Endothelial cell of umbilical vein (primary cell): Measurements from ENCODE around the gene ANO4. TPM values are rescaled to one million over a fixed set of nuclear protein-coding genes. Genes with fewer than 3 reads are reported as not detected.

Source experiments
- BruUV-seq: library from RNA; stranded (reverse); fragments of 400-500 nt; replicated peaks from 2 replicates; lab custom pipeline; 2021; lab: Mats Ljungman, UMichigan
- CTCF ChIA-PET: fragments of 300-600, 350-600 bp; sonication (Branson Sonifier 250); formaldehyde crosslinking; loops from one replicate; lab custom pipeline; 2021; ENCODE audit warnings: antibody characterized with exemption, inconsistent platforms; lab: Charles Lee
- POLR2A ChIA-PET: fragments of 300-600, 350-600 bp; sonication (Branson Sonifier 250); formaldehyde crosslinking; loops from one replicate; lab custom pipeline; 2021; ENCODE audit warnings: antibody characterized with exemption, inconsistent platforms; lab: Charles Lee
- DNase-seq: peaks from one replicate; pipeline ENCODE4 v3.0.0-alpha.2; 2011; ENCODE audit warnings: low read depth, low spot score
- FAIRE-seq: peaks from 2 replicates; lab custom pipeline; 2011; peaks lifted over from hg19 to GRCh38; lab: Jason Lieb, UNC
- H2AFZ ChIP-seq: 2 replicates; pipeline ENCODE4 v1.6.0; 2012; ENCODE audit warnings: low read depth, low read length, control low read depth, inconsistent platforms
- H3K27ac ChIP-seq: 2 replicates; pipeline ENCODE4 v1.5.1; 2011; ENCODE audit warnings: low read depth, mild to moderate bottlenecking, control low read depth, low read length, moderate library complexity; ENCODE audit not compliant: insufficient read depth
- H3K27me3 ChIP-seq, 2 experiments: 2 replicates each; pipeline versions ENCODE4 v1.6.0 to v1.6.1; 2011; ENCODE audit warnings: low read length in 2 of 2, mixed read lengths in 1 of 2; ENCODE audit not compliant: control insufficient read depth in 2 of 2, insufficient read depth in 2 of 2
- H3K36me3 ChIP-seq, 2 experiments: 2 replicates in 1 of 2; 3 replicates in 1 of 2; pipeline ENCODE4 v1.5.1; 2011; ENCODE audit warnings: low read length in 2 of 2, mild to moderate bottlenecking in 1 of 2, moderate library complexity in 1 of 2; ENCODE audit not compliant: control insufficient read depth in 2 of 2, insufficient read depth in 2 of 2; ENCODE audit errors: extremely low read depth in 1 of 2
- H3K4me1 ChIP-seq: 3 replicates; pipeline ENCODE4 v1.5.1; 2011; ENCODE audit warnings: mild to moderate bottlenecking, low read length; ENCODE audit not compliant: control insufficient read depth, insufficient read depth; ENCODE audit errors: extremely low read depth
- H3K4me2 ChIP-seq: 2 replicates; pipeline ENCODE4 v1.6.1; 2011; ENCODE audit warnings: low read length, control low read depth, mixed read lengths; ENCODE audit not compliant: insufficient read depth
- H3K4me3 ChIP-seq, 3 experiments: fragments of 200-600 bp in 1 of 3; sonication (generic), shearing (Covaris generic) in 1 of 3; replicated peaks in 1 of 3; 2 replicates each; pipeline ENCODE4 v1.5.1; 2011 to 2016; ENCODE audit warnings: control low read depth in 3 of 3, low read length in 3 of 3, mild to moderate bottlenecking in 2 of 3, inconsistent platforms in 1 of 3, low read depth in 1 of 3, moderate library complexity in 1 of 3; ENCODE audit not compliant: insufficient read depth in 1 of 3
- H3K79me2 ChIP-seq: 2 replicates; pipeline ENCODE4 v1.6.0; 2012; ENCODE audit warnings: low read length, inconsistent platforms; ENCODE audit not compliant: control insufficient read depth, insufficient read depth
- H3K9ac ChIP-seq: replicated peaks from 2 replicates; pipeline ENCODE3; 2011; ENCODE audit warnings: low read length, control low read depth; ENCODE audit not compliant: insufficient read depth; ENCODE audit errors: extremely low read depth
- H3K9me1 ChIP-seq: replicated peaks from 3 replicates; pipeline ENCODE4 v1.6.0; 2011; ENCODE audit warnings: mild to moderate bottlenecking, low read length; ENCODE audit not compliant: control insufficient read depth, insufficient read depth; ENCODE audit errors: extremely low read depth
- H3K9me3 ChIP-seq: replicated peaks from 2 replicates; pipeline ENCODE4 v1.5.1; 2012; ENCODE audit warnings: low read length, inconsistent platforms; ENCODE audit not compliant: control insufficient read depth, insufficient read depth
- H4K20me1 ChIP-seq: replicated peaks from 2 replicates; pipeline ENCODE3; 2011; ENCODE audit warnings: mild to moderate bottlenecking, low read length; ENCODE audit not compliant: control insufficient read depth, insufficient read depth; ENCODE audit errors: extremely low read depth
- CTCF ChIP-seq, 2 donors: IDR thresholded peaks; 1 replicate in 1 of 2; 2 replicates in 1 of 2; pipeline ENCODE4 v1.5.1; 2011; ENCODE audit warnings: low read length in 2 of 2, mild to moderate bottlenecking in 2 of 2, moderate library complexity in 2 of 2, control low read depth in 1 of 2, inconsistent platforms in 1 of 2, low read depth in 1 of 2; ENCODE audit not compliant: insufficient read depth in 1 of 2; ENCODE audit errors: extremely low read depth in 1 of 2
- EZH2 ChIP-seq: IDR thresholded peaks from 2 replicates; pipeline ENCODE4 v1.6.1; 2012; ENCODE audit warnings: borderline replicate concordance, low read depth, mild to moderate bottlenecking, moderate library complexity, low read length, inconsistent platforms; ENCODE audit not compliant: severe bottlenecking
- FOS ChIP-seq: IDR thresholded peaks from 2 replicates; pipeline ENCODE4 v1.6.1; 2011; ENCODE audit warnings: mild to moderate bottlenecking, low read length, moderate library complexity, borderline replicate concordance; ENCODE audit not compliant: insufficient read depth
- GATA2 ChIP-seq: IDR thresholded peaks from 2 replicates; pipeline ENCODE4 v1.7.0; 2011; ENCODE audit warnings: low read depth, mild to moderate bottlenecking, moderate library complexity, mixed read lengths, low read length; ENCODE audit not compliant: insufficient read length, insufficient read depth
- JUN ChIP-seq: IDR thresholded peaks from 2 replicates; pipeline ENCODE4 v1.6.1; 2011; ENCODE audit warnings: borderline replicate concordance, low read depth; ENCODE audit not compliant: insufficient read length, insufficient read depth
- MAX ChIP-seq: IDR thresholded peaks from 2 replicates; pipeline ENCODE4 v1.6.1; 2011; ENCODE audit not compliant: insufficient read depth, insufficient read length
- MYC ChIP-seq: IDR thresholded peaks from one replicate; pipeline ENCODE4 v1.6.1; 2011; ENCODE audit warnings: mild to moderate bottlenecking, low read depth, low read length
- POLR2A ChIP-seq: IDR thresholded peaks from 2 replicates; pipeline ENCODE4 v1.6.1; 2012; ENCODE audit warnings: low read depth, mild to moderate bottlenecking, control low read depth, low read length
- POLR2AphosphoS5 ChIP-seq: IDR thresholded peaks from 2 replicates; pipeline ENCODE4 v1.6.1; 2012; ENCODE audit warnings: low read depth, mild to moderate bottlenecking, control low read depth, low read length, moderate library complexity; ENCODE audit not compliant: insufficient read depth
- dilution Hi-C: fragments of 300-500 bp; cut with MboI; formaldehyde crosslinking; loops from one replicate; pipeline ENCODE4 v1.15.0; 2019; ENCODE audit warnings: low sequenced_read_pairs; ENCODE audit not compliant: extremely low pct_ligation_motif_present
- intact Hi-C: fragments of 100-400 bp; cut with micrococcal nuclease; formaldehyde crosslinking; loops from one replicate; pipeline ENCODE4 v1.10.0; 2022
- polyA plus RNA-seq, 4 experiments: library from polyadenylated mRNA; depleted of rRNA in 3 of 4; stranded (reverse) in 3 of 4; unstranded in 1 of 4; fragments of >200 nt; gene quantifications; 2 replicates each; pipeline versions ENCODE4 v1.2.1 to v1.2.3, GENCODE V29; 2011 to 2012; ENCODE audit warnings: missing spikeins in 1 of 4
- total RNA-seq: library from RNA; stranded (reverse); gene quantifications from 2 replicates; pipeline ENCODE4 v1.2.3, GENCODE V29; 2021

The ANO4 gene
- total and polyA plus RNA-seq, 2 donors (not counting 3 experiments of a cell fraction or from before 2014, with no cell fraction given), result 0.25 TPM; not detected in 1

- DNase-seq, result no peak
- no peak overlapping the region for H3K4me2 ChIP-seq
- no peak for TF ChIP-seq EZH2
- TF ChIP-seq GATA2, result no peak
- TF ChIP-seq MAX, result no peak
- TF ChIP-seq CTCF (IDR thresholded peaks at IDR 0.05; ENCODE audit: extremely low read depth in 1 of 2, insufficient read depth in 1 of 2, low read depth in 1 of 2, low read length in 2 of 2), result no peak
- no peak for TF ChIP-seq MYC
- TF ChIP-seq JUN, result no peak
- no peak for TF ChIP-seq POLR2AphosphoS5
- TF ChIP-seq FOS, result no peak
- TF ChIP-seq POLR2A, result no peak
- H3K27ac ChIP-seq, result no peak overlapping the region
- no peak overlapping the region for H3K4me3 ChIP-seq
- no peaks in the 10 kb centered on the region for H3K9me1 ChIP-seq
- POLR2A ChIA-PET, result no interaction called here
- no peaks in the 10 kb centered on the region for H3K4me1 ChIP-seq
- no peak overlapping the region for H3K9ac ChIP-seq
- CTCF ChIA-PET, result no interaction called here
- no peaks in the 10 kb centered on the region for H3K79me2 ChIP-seq
- H3K36me3 ChIP-seq, result no peaks in the 10 kb centered on the region
- no peak overlapping the region for H2AFZ ChIP-seq
- no peaks in the 10 kb centered on the region for H4K20me1 ChIP-seq
- H3K27me3 ChIP-seq, result no peaks in the 10 kb centered on the region
- intact Hi-C loops, result no loop called here
- no peak for FAIRE-seq
- peaks cover 2% of the 10 kb centered on the region for H3K9me3 ChIP-seq
- dilution Hi-C loops, result no loop called here
- no TSS peak for BruUV-seq
These were observed 68.1 kb downstream of the ANO4 start for GRCh38 chr12:100862676-100863075.
